Stimulated activated CD4-positive, alpha-beta T cell treated with anti-CD3 and anti-CD28 coated beads, Interleukin-12 subunit alpha, Interleukin-12 subunit beta, amount 100 ng/mL, for 48 hours (primary cell): ENCODE measurements around the gene ZFP82.

Source experiments
- DNase-seq, 3 donors: peaks; one replicate each; pipeline ENCODE4 v3.0.0-alpha.2; 2020; ENCODE audit warnings: low read depth in 2 of 3, low spot score in 1 of 3

ZFP82 gene

GRCh38 chr19:36418287-36419001, at the start of gene ZFP82:
Gene ZFP82, minus strand, starts transcription at chr19:36418644. Its CDS starts 8,855 bp downstream, at chr19:36409789.
- DNase-seq = peak; percentile 55 to 67 (median 56)

GRCh38 chr19:36460046-36460445, 41.6 kb upstream of the ZFP82 start:
- no peak for DNase-seq

- DNase-seq = no peak
Observed at GRCh38 chr19:36456831-36457230, 38.4 kb upstream of the ZFP82 start.

GRCh38 chr19:36449059-36449670, 30.7 kb upstream of the ZFP82 start:
- no peak for DNase-seq

- no peak for DNase-seq
Observed at GRCh38 chr19:36441339-36441738, 22.9 kb upstream of the ZFP82 start.

GRCh38 chr19:36436531-36436930, 18.1 kb upstream of the ZFP82 start:
- no peak for DNase-seq

- no peak for DNase-seq
Observed at GRCh38 chr19:36423925-36424324, 5.5 kb upstream of the ZFP82 start.

- DNase-seq = no peak
Observed at GRCh38 chr19:36421749-36422481, 3.5 kb upstream of the ZFP82 start.

- no peak for DNase-seq
Observed at GRCh38 chr19:36420961-36421748, 2.7 kb upstream of the ZFP82 start.

GRCh38 chr19:36417752-36418286, 625 bp downstream of the ZFP82 start:
- no peak for DNase-seq

GRCh38 chr19:36409841-36410240, 8.6 kb downstream of the ZFP82 start:
- DNase-seq = no peak

GRCh38 chr19:36408101-36408500, 10.3 kb downstream of the ZFP82 start:
- DNase-seq = no peak

- no peak for DNase-seq
Observed at GRCh38 chr19:36404498-36404897, 13.9 kb downstream of the ZFP82 start.

- DNase-seq = no peak
Observed at GRCh38 chr19:36401475-36401874, 17.0 kb downstream of the ZFP82 start.

- DNase-seq = no peak
Observed at GRCh38 chr19:36398571-36398970, 19.9 kb downstream of the ZFP82 start.

GRCh38 chr19:36392916-36393673, 25.3 kb downstream of the ZFP82 start:
- no peak for DNase-seq

- DNase-seq = no peak
Observed at GRCh38 chr19:36379510-36379819, 39.0 kb downstream of the ZFP82 start.

- peak; percentile 87 to 92 (median 91) for DNase-seq
Observed at GRCh38 chr19:36378625-36379509, 39.6 kb downstream of the ZFP82 start, which contains the start of gene ZFP14. Gene ZFP14, minus strand, starts transcription at chr19:36379201. Its CDS starts 11,309 bp downstream, at chr19:36367892.

- DNase-seq = no peak
Observed at GRCh38 chr19:36377541-36378178, 40.8 kb downstream of the ZFP82 start.
